ENCODE data around the gene AAK1.

- TF ChIP-seq NFE2L2 (IDR thresholded peaks at IDR 0.05; ENCODE audit: low read length) (no peak), ESRRA (CRISPR knock-in tag; IDR thresholded peaks at IDR 0.05; ENCODE audit: low read depth) (no peak), POLR2A (IDR thresholded peaks at IDR 0.05; ENCODE audit: insufficient read depth in 1 of 2, low read depth in 2 of 2, low read length in 2 of 2) (no peak), RFX1 (IDR thresholded peaks at IDR 0.05) (no peak), MYC (CRISPR knock-in tag; IDR thresholded peaks at IDR 0.05; ENCODE audit: borderline replicate concordance) (no peak), ARID5B (CRISPR knock-in tag; IDR thresholded peaks at IDR 0.05) (no peak), WIZ (CRISPR knock-in tag; IDR thresholded peaks at IDR 0.05) (no peak)
- TF ChIP-seq, protein P1, sequence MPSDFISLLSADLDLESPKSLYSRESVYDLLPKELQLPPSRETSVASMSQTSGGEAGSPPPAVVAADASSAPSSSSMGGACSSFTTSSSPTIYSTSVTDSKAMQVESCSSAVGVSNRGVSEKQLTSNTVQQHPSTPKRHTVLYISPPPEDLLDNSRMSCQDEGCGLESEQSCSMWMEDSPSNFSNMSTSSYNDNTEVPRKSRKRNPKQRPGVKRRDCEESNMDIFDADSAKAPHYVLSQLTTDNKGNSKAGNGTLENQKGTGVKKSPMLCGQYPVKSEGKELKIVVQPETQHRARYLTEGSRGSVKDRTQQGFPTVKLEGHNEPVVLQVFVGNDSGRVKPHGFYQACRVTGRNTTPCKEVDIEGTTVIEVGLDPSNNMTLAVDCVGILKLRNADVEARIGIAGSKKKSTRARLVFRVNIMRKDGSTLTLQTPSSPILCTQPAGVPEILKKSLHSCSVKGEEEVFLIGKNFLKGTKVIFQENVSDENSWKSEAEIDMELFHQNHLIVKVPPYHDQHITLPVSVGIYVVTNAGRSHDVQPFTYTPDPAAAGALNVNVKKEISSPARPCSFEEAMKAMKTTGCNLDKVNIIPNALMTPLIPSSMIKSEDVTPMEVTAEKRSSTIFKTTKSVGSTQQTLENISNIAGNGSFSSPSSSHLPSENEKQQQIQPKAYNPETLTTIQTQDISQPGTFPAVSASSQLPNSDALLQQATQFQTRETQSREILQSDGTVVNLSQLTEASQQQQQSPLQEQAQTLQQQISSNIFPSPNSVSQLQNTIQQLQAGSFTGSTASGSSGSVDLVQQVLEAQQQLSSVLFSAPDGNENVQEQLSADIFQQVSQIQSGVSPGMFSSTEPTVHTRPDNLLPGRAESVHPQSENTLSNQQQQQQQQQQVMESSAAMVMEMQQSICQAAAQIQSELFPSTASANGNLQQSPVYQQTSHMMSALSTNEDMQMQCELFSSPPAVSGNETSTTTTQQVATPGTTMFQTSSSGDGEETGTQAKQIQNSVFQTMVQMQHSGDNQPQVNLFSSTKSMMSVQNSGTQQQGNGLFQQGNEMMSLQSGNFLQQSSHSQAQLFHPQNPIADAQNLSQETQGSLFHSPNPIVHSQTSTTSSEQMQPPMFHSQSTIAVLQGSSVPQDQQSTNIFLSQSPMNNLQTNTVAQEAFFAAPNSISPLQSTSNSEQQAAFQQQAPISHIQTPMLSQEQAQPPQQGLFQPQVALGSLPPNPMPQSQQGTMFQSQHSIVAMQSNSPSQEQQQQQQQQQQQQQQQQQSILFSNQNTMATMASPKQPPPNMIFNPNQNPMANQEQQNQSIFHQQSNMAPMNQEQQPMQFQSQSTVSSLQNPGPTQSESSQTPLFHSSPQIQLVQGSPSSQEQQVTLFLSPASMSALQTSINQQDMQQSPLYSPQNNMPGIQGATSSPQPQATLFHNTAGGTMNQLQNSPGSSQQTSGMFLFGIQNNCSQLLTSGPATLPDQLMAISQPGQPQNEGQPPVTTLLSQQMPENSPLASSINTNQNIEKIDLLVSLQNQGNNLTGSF (CRISPR knock-in tag; IDR thresholded peaks at IDR 0.05) = no peak
Measured at GRCh38 chr2:69456154-69456553, 187.4 kb downstream of the AAK1 start.
